Measurements from ENCODE around the gene CSNK1G2.

DNA sequence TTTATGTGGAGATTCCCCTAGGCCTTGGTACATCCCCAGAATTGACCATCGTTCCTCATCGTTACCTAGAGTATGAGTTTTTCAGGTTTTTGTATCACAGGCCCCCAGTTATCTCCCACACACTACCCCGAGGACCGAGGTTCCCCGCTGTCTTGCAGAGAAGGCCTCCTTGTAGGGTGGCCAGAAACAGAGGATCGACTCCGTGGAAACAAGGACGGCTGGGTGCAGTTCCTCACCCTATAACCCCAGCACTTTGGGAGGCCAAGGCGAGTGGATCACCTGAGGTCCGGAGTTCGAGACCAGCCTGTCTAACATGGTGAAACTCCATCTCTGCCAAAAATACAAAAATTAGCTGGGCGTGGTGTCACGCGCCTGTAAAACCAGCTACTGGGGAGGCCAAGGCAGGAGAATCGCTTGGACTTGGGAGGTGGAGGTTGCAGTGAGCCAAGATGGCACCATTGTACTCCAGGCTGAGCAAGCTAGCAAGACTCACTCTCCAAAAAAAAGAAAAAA lies 35.1 kb upstream of the CSNK1G2 start:
- TF ChIP-seq, protein P1, sequence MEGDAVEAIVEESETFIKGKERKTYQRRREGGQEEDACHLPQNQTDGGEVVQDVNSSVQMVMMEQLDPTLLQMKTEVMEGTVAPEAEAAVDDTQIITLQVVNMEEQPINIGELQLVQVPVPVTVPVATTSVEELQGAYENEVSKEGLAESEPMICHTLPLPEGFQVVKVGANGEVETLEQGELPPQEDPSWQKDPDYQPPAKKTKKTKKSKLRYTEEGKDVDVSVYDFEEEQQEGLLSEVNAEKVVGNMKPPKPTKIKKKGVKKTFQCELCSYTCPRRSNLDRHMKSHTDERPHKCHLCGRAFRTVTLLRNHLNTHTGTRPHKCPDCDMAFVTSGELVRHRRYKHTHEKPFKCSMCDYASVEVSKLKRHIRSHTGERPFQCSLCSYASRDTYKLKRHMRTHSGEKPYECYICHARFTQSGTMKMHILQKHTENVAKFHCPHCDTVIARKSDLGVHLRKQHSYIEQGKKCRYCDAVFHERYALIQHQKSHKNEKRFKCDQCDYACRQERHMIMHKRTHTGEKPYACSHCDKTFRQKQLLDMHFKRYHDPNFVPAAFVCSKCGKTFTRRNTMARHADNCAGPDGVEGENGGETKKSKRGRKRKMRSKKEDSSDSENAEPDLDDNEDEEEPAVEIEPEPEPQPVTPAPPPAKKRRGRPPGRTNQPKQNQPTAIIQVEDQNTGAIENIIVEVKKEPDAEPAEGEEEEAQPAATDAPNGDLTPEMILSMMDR (IDR thresholded peaks at IDR 0.05), result no peak
- TF ChIP-seq EZH2 (IDR thresholded peaks at IDR 0.05; ENCODE audit: borderline replicate concordance, insufficient read depth, low read depth, low read length, poor library complexity, severe bottlenecking), result no peak
